Measurements from ENCODE around the gene HOXB6. TPM values are rescaled to one million over a fixed set of nuclear protein-coding genes. Genes with fewer than 3 reads are reported as not detected.
A peak's percentile ranks its signal among the peaks of the same experiment; 100 is the strongest.

Gene HOXB6
- total RNA-seq, 1 experiment from 2014 or later: 64.8 TPM

- peak overlapping the region; percentile 78 to 87 for H3K4me3 ChIP-seq (replicated peaks in 1 of 2; ENCODE audit: low read depth in 1 of 2, low read length in 2 of 2)
- H2AFZ ChIP-seq (ENCODE audit: low read depth, low read length, poor library complexity, severe bottlenecking): no peak overlapping the region
- intact Hi-C loops (cut with micrococcal nuclease): no loop called here
- H3K9ac ChIP-seq (ENCODE audit: low read length): peak overlapping the region; percentile 83
- TF ChIP-seq JUND (IDR thresholded peaks at IDR 0.05): no peak
- no peak for TF ChIP-seq CEBPB (IDR thresholded peaks at IDR 0.05; ENCODE audit: low read depth)
- TF ChIP-seq EZH2phosphoT487 (IDR thresholded peaks at IDR 0.05; ENCODE audit: borderline replicate concordance): no peak
- no peak for TF ChIP-seq POLR2AphosphoS5 (IDR thresholded peaks at IDR 0.05; ENCODE audit: low read depth, low read length)
- TF ChIP-seq REST (IDR thresholded peaks at IDR 0.05; ENCODE audit: low read depth): no peak
- TF ChIP-seq TCF7L2 (IDR thresholded peaks at IDR 0.05; ENCODE audit: borderline replicate concordance, extremely low read depth, insufficient read depth, insufficient read length): no peak
- no peak for TF ChIP-seq ZNF274 (IDR thresholded peaks at IDR 0.05; ENCODE audit: low read depth, low read length)
- ATAC-seq (no peak), DNase-seq (ENCODE audit: low read depth, low spot score) (no peak)
- no peaks in the 10 kb centered on the region for H3K9me2 ChIP-seq (ENCODE audit: insufficient read depth)
- peaks cover 4% of the 10 kb centered on the region; the same call in 1 of the 2 replicates for H4K20me1 ChIP-seq (ENCODE audit: insufficient read depth)
- H3K4me1 ChIP-seq (ENCODE audit: control insufficient read depth in 1 of 2, insufficient read depth in 2 of 2, low read length in 2 of 2): peaks cover 35 to 52% of the 10 kb centered on the region in 2 experiments
- ChIA-PET POLR2A (interaction anchor here (0.6 to 2.1 kb wide), 4 partner anchors 11 to 25 kb away, joined by 3 to 6 read pairs (median 4); partner anchors contain the start of genes HOXB8 and HOXB9), CTCF (interaction anchor here (0.7 to 1.8 kb wide), 2 partner anchors 8 to 385 kb away, joined by 5 read pairs; no protein-coding TSS in a partner anchor), RAD21 (ENCODE audit: low non-redundant PET in 1 of 2, low total read pairs in 2 of 2, uncharacterized antibody in 2 of 2, unreplicated experiment in 2 of 2) (interaction anchor here in 1 of 2 experiments (0.6 kb wide), 1 partner anchor 8 kb away, joined by 9 read pairs; no protein-coding TSS in a partner anchor)
- peak overlapping the region; percentile 47 for H3K27ac ChIP-seq (ENCODE audit: low read depth, low read length)
- H3K27me3 ChIP-seq (ENCODE audit: insufficient read depth, low read length): no peaks in the 10 kb centered on the region
- peaks cover 90% of the 10 kb centered on the region for H3K79me2 ChIP-seq (ENCODE audit: insufficient read depth, low read length)
- no TSS peak for BruUV-seq (replicated peaks)
- peaks cover 5 to 18% of the 10 kb centered on the region in 2 experiments; a peak in 3 of 4 replicates for H3K36me3 ChIP-seq (ENCODE audit: control insufficient read depth in 1 of 2, insufficient read depth in 2 of 2, low read length in 2 of 2)
- H3K4me2 ChIP-seq (ENCODE audit: low read length): peak overlapping the region; percentile 82
- H3K9me3 ChIP-seq (ENCODE audit: control insufficient read depth in 1 of 2, insufficient read depth in 1 of 2, low read depth in 1 of 2, low read length in 2 of 2): no peaks in the 10 kb centered on the region
Observed at GRCh38 chr17:48601539-48602425, 3.0 kb downstream of the HOXB6 start.
